Upper lobe of left lung (tissue), 4 donors: ENCODE measurements around the gene MARCO.

Experiments used
- CTCF ChIP-seq, 6 experiments: fragments of 450-650 bp in 4 of 6; fragments of 200-600 bp in 2 of 6; sonication (generic) in 2 of 6; IDR thresholded peaks; one replicate each; pipeline ENCODE4 v1.5.1; 2016 to 2019; ENCODE audit warnings: antibody characterized with exemption in 6 of 6
- EP300 ChIP-seq, 4 donors: sonication (generic); formaldehyde crosslinking; IDR thresholded peaks; one replicate each; pipeline ENCODE4 v1.5.1; 2017; ENCODE audit warnings: antibody characterized with exemption in 4 of 4, control low read depth in 2 of 4
- POLR2A ChIP-seq, 4 donors: fragments of 450-650 bp; IDR thresholded peaks; one replicate each; pipeline ENCODE4 v1.5.1; 2016 to 2017; ENCODE audit warnings: antibody characterized with exemption in 4 of 4, mild to moderate bottlenecking in 2 of 4

- no peak for TF ChIP-seq CTCF (IDR thresholded peaks at IDR 0.05)
- TF ChIP-seq EP300 (IDR thresholded peaks at IDR 0.05): no peak
- TF ChIP-seq POLR2A (IDR thresholded peaks at IDR 0.05): no peak
Measured at GRCh38 chr2:119012345-119013301, 70.6 kb downstream of the MARCO start.
